HepG2 (cell line): ENCODE measurements around the gene PEA15. TPM values are rescaled to one million over a fixed set of nuclear protein-coding genes. Genes with fewer than 3 reads are reported as not detected.

ENCODE experiments used
- ATAC-seq: fragments of 200-7000 bp; cut with Tn5 transposase; 3 replicates; pipeline ENCODE4 v1.9.1; 2020; ENCODE audit warnings: mild to moderate bottlenecking, moderate library complexity
- BruUV-seq: library from RNA; stranded (reverse); fragments of 400-500 nt; replicated peaks from 2 replicates; lab custom pipeline; 2021; lab: Mats Ljungman, UMichigan
- CTCF ChIA-PET: fragments of 300-600 bp; formaldehyde crosslinking; extraction: SDS; loops from one replicate; lab custom pipeline; 2021; ENCODE audit warnings: low total read pairs, inconsistent platforms, low intra/inter-chr PET ratio; lab: Yijun Ruan, JAX
- POLR2A ChIA-PET: fragments of 350-600 bp; sonication (Branson Sonifier 250); formaldehyde crosslinking; loops from one replicate; lab custom pipeline; 2020; ENCODE audit warnings: antibody characterized with exemption, inconsistent platforms; lab: Yijun Ruan, JAX
- DNase-seq: peaks from one replicate; pipeline ENCODE4 v3.0.0-alpha.2; 2015; ENCODE audit warnings: low spot score
- FAIRE-seq: peaks from 3 replicates; lab custom pipeline; 2011; peaks lifted over from hg19 to GRCh38; lab: Jason Lieb, UNC
- H2AFZ ChIP-seq: one replicate; pipeline ENCODE4 v1.6.1; 2011; ENCODE audit warnings: low read length, inconsistent platforms
- H3K27ac ChIP-seq: fragments of 300-600 bp; 3 replicates; pipeline ENCODE4 v1.8.0; 2011; ENCODE audit warnings: mixed run types, mild to moderate bottlenecking, mixed read lengths, low read length, inconsistent platforms; ENCODE audit not compliant: insufficient read depth; ENCODE audit errors: extremely low read length
- H3K27me3 ChIP-seq, 2 experiments: fragments of 200-600 bp in 1 of 2; 2 replicates in 1 of 2; 3 replicates in 1 of 2; pipeline versions ENCODE4 v1.6.0 to v1.8.0; 2011; ENCODE audit warnings: low read length in 2 of 2, mild to moderate bottlenecking in 2 of 2, moderate library complexity in 2 of 2, inconsistent platforms in 1 of 2; ENCODE audit not compliant: insufficient read depth in 2 of 2, control insufficient read depth in 1 of 2
- H3K36me3 ChIP-seq, 2 experiments: fragments of 200-600 bp in 1 of 2; replicated peaks in 1 of 2; 2 replicates in 1 of 2; 3 replicates in 1 of 2; pipeline versions ENCODE4 v1.5.1 to v1.8.0; 2011; ENCODE audit warnings: low read length in 2 of 2, inconsistent platforms in 1 of 2; ENCODE audit not compliant: insufficient read depth in 2 of 2, control insufficient read depth in 1 of 2
- H3K4me1 ChIP-seq: 2 replicates; pipeline ENCODE4 v1.5.1; 2012; ENCODE audit warnings: low read length, inconsistent platforms; ENCODE audit not compliant: insufficient read depth
- H3K4me2 ChIP-seq: 2 replicates; pipeline ENCODE4 v1.6.0; 2011; ENCODE audit warnings: low read depth, low read length, inconsistent platforms
- H3K4me3 ChIP-seq, 3 experiments: fragments of 200-600 bp in 1 of 3; sonication (generic), shearing (Covaris generic) in 1 of 3; replicated peaks in 1 of 3; 2 replicates each; pipeline ENCODE4 v1.5.1; 2011 to 2016; ENCODE audit warnings: low read length in 3 of 3, inconsistent platforms in 2 of 3, low read depth in 2 of 3, mild to moderate bottlenecking in 2 of 3, control low read depth in 1 of 3, mixed read lengths in 1 of 3; ENCODE audit not compliant: insufficient read depth in 1 of 3
- H3K79me2 ChIP-seq: one replicate; pipeline ENCODE4 v1.6.1; 2011; ENCODE audit warnings: low read length, inconsistent platforms; ENCODE audit not compliant: insufficient read depth
- H3K9ac ChIP-seq: 2 replicates; pipeline ENCODE4 v1.6.0; 2011; ENCODE audit warnings: mild to moderate bottlenecking, low read depth, low read length, inconsistent platforms; ENCODE audit not compliant: insufficient read depth
- H3K9me3 ChIP-seq: 2 replicates; pipeline ENCODE4 v1.5.1; 2012; ENCODE audit warnings: mild to moderate bottlenecking, low read length
- H4K20me1 ChIP-seq: 2 replicates; pipeline ENCODE4 v1.6.0; 2011; ENCODE audit warnings: inconsistent platforms, mild to moderate bottlenecking, low read length, moderate library complexity; ENCODE audit not compliant: insufficient read depth
- AKNA ChIP-seq: sonication (generic); formaldehyde crosslinking; IDR thresholded peaks from 2 replicates; pipeline ENCODE4 v1.4.0; 2020; ENCODE audit warnings: missing genetic modification reagents, borderline replicate concordance
- BRF2 ChIP-seq: sonication (generic); formaldehyde crosslinking; IDR thresholded peaks from 2 replicates; pipeline ENCODE4 v1.8.1; 2022; ENCODE audit warnings: mild to moderate bottlenecking, missing genetic modification reagents
- DDIT3 ChIP-seq: sonication (generic); formaldehyde crosslinking; IDR thresholded peaks from 2 replicates; pipeline ENCODE4 v1.4.0; 2020; ENCODE audit warnings: mild to moderate bottlenecking, missing genetic modification reagents
- FOXK1 ChIP-seq: sonication (generic); formaldehyde crosslinking; IDR thresholded peaks from 2 replicates; pipeline ENCODE4 v1.4.0; 2020; ENCODE audit warnings: low read depth, missing genetic modification reagents, borderline replicate concordance
- KLF9 ChIP-seq: IDR thresholded peaks from 2 replicates; pipeline ENCODE4 v1.6.1; 2016; ENCODE audit warnings: low read depth
- NFIC ChIP-seq: IDR thresholded peaks from 2 replicates; pipeline ENCODE4 v1.6.1; 2012; ENCODE audit warnings: mild to moderate bottlenecking, low read length, inconsistent platforms
- POGZ ChIP-seq: sonication (generic); formaldehyde crosslinking; IDR thresholded peaks from 2 replicates; pipeline ENCODE4 v1.4.0; 2020; ENCODE audit warnings: mild to moderate bottlenecking, missing genetic modification reagents
- PRDM4 ChIP-seq: sonication (generic); formaldehyde crosslinking; IDR thresholded peaks from 2 replicates; pipeline ENCODE4 v1.9.0; 2021; ENCODE audit warnings: missing genetic modification reagents, borderline replicate concordance
- ZFP41 ChIP-seq: sonication (generic); formaldehyde crosslinking; IDR thresholded peaks from 2 replicates; pipeline ENCODE4 v1.4.0; 2020; ENCODE audit warnings: mild to moderate bottlenecking, missing genetic modification reagents, borderline replicate concordance
- ZFX ChIP-seq: sonication (generic); formaldehyde crosslinking; IDR thresholded peaks from 2 replicates; pipeline ENCODE4 v1.4.0; 2020; ENCODE audit warnings: mild to moderate bottlenecking, low read depth, missing genetic modification reagents, moderate library complexity
- ZNF44 ChIP-seq: sonication (generic); formaldehyde crosslinking; IDR thresholded peaks from 2 replicates; pipeline ENCODE4 v1.5.1; 2020; ENCODE audit warnings: mild to moderate bottlenecking, missing genetic modification reagents
- ZNF644 ChIP-seq: IDR thresholded peaks from 2 replicates; pipeline ENCODE4 v1.6.1; 2016; ENCODE audit warnings: low read depth
- ZNF652 ChIP-seq: IDR thresholded peaks from 2 replicates; pipeline ENCODE4 v1.6.1; 2016; ENCODE audit warnings: low read depth, borderline replicate concordance
- WGBS: methylation state at CpG from one replicate; pipeline ENCODE4 v1.1.6; 2017; ENCODE audit warnings: low lambda C conversion rate; 5-methylcytosine and 5-hydroxymethylcytosine counted together
- in situ Hi-C: cut with HindIII; loops from 2 replicates; pipeline ENCODE4 v1.10.0; 2017; ENCODE audit warnings: low pct_unique_long_range_greater_than_20kb; ENCODE audit not compliant: extremely low pct_ligation_motif_present
- intact Hi-C: fragments of 100-400 bp; cut with micrococcal nuclease; formaldehyde crosslinking; loops from one replicate; pipeline ENCODE4 v1.10.0; 2022; ENCODE audit not compliant: unreplicated experiment
- polyA plus RNA-seq, 8 experiments: library from polyadenylated mRNA; depleted of rRNA in 3 of 8; stranded (reverse) in 7 of 8; unstranded in 1 of 8; fragments of >200 nt; fragmentation: Illumina TruSeq in 4 of 8; extraction: Trizol in 4 of 8; gene quantifications; 2 replicates each; pipeline versions ENCODE4 v1.2.1 to v1.2.3, GENCODE V29; 2011 to 2016; ENCODE audit warnings: low read depth in 4 of 8, missing spikeins in 1 of 8, mixed read lengths in 1 of 8; ENCODE audit not compliant: insufficient read depth in 1 of 8
- total RNA-seq, 5 experiments: library from RNA; depleted of rRNA; stranded (reverse); fragments of >200 nt; fragmentation: Illumina TruSeq; extraction: Trizol; gene quantifications; 2 replicates each; pipeline ENCODE4 v1.2.3, GENCODE V29; 2016; ENCODE audit warnings: low read depth in 1 of 5

Gene PEA15
- total and polyA plus RNA-seq, 2 of the 13 experiments (the other 11 are each of a cell fraction or from before 2014, with no cell fraction given): 12.1 to 35.2 TPM

- Histone ChIP-seq H3K4me3 (no peak overlapping the region), H3K27ac (no peak overlapping the region), H3K36me3 (peaks cover 10 to 18% of the 10 kb centered on the region in 2 experiments; a peak in 4 of 5 replicates), H3K79me2 (peaks cover 2% of the 10 kb centered on the region), H3K9ac (no peak overlapping the region), H2AFZ (no peak overlapping the region), H3K4me1 (peaks cover 32% of the 10 kb centered on the region), H3K4me2 (no peak overlapping the region), H4K20me1 (no peaks in the 10 kb centered on the region), H3K27me3 (no peaks in the 10 kb centered on the region), H3K9me3 (no peaks in the 10 kb centered on the region)
- WGBS: 89% methylated on average over 9 of the region's 9 CpGs
- BruUV-seq: no TSS peak
- in situ Hi-C loops (no loop called here), intact Hi-C loops (no loop called here)
- no peak for DNase-seq
- ChIA-PET POLR2A (interaction anchor here (1.2 kb wide), 1 partner anchor 44 kb away, joined by 3 read pairs; no protein-coding TSS in a partner anchor), CTCF (no interaction called here)
- ATAC-seq: no peak
- FAIRE-seq: no peak
- no peak for TF ChIP-seq ZFP41 (CRISPR knock-in tag)
- TF ChIP-seq POGZ (CRISPR knock-in tag): no peak
- no peak for TF ChIP-seq ZNF644
- TF ChIP-seq BRF2 (CRISPR knock-in tag): no peak
- no peak for TF ChIP-seq ZNF44 (CRISPR knock-in tag)
- TF ChIP-seq AKNA: no peak
- TF ChIP-seq KLF9: no peak
- no peak for TF ChIP-seq NFIC
- no peak for TF ChIP-seq DDIT3
- TF ChIP-seq FOXK1 (CRISPR knock-in tag): no peak
- no peak for TF ChIP-seq PRDM4 (CRISPR knock-in tag)
- TF ChIP-seq ZNF652: no peak
- no peak for TF ChIP-seq ZFX (CRISPR knock-in tag)
These were observed 2.8 kb downstream of the PEA15 start for GRCh38 chr1:160207771-160208556.
